ENCODE results near the gene B3GNT8. TPM values are rescaled to one million over a fixed set of nuclear protein-coding genes. Genes with fewer than 3 reads are reported as not detected.
A peak's percentile ranks its signal among the peaks of the same experiment; 100 is the strongest.

B3GNT8 gene
- total and polyA plus RNA-seq, 10 donors, result 1.8 to 30.3 (median 10.3) TPM

- 22 to 71% (median 31%) methylated on average over 4 of the region's 4 CpGs for WGBS, 5 donors
- Histone ChIP-seq H3K4me3 (no peak overlapping the region), H3K9me3 (no peaks in the 10 kb centered on the region), H3K36me3 (peaks cover 0 to 40% (median 13%) of the 10 kb centered on the region in 6 donors), H3K27me3 (replicated peaks in 1 of 7) (no peaks in the 10 kb centered on the region), H3K4me1 (peaks cover 4 to 92% (median 40%) of the 10 kb centered on the region in 6 donors), H3K27ac (peak overlapping the region in 6 of 8 donors; percentile 21 to 88 (median 69))
- intact Hi-C loops (cut with DNase I; ENCODE audit: low total_unique reads), result no loop called here
- DNase-seq, result no peak
- no peak for TF ChIP-seq POLR2A (IDR thresholded peaks at IDR 0.05)
- TF ChIP-seq CTCF (IDR thresholded peaks at IDR 0.05 in 8 of 11, conservative IDR thresholded peaks at IDR 0.05 in 3 of 11), result peak in 1 of 11 experiments; percentile 25
These were observed 19.9 kb downstream of the B3GNT8 start for GRCh38 chr19:41407271-41407670.

GRCh38 chr19:41405776-41406175, 21.4 kb downstream of the B3GNT8 start:
- DNase-seq, result no peak
- no peak overlapping the region for H3K4me3 ChIP-seq
- peak in 1 of 3 donors; percentile 33 for TF ChIP-seq POLR2AphosphoS5 (IDR thresholded peaks at IDR 0.05)
- TF ChIP-seq CTCF (IDR thresholded peaks at IDR 0.05 in 8 of 11, conservative IDR thresholded peaks at IDR 0.05 in 3 of 11), result no peak
- intact Hi-C loops (cut with DNase I; ENCODE audit: low total_unique reads), result no loop called here
- peaks cover 0 to 39% (median 3%) of the 10 kb centered on the region in 6 donors for H3K36me3 ChIP-seq
- no peaks in the 10 kb centered on the region for H3K9me3 ChIP-seq
- H3K4me1 ChIP-seq, result peaks cover 4 to 87% (median 41%) of the 10 kb centered on the region in 6 donors
- H3K27me3 ChIP-seq (replicated peaks in 1 of 7), result no peaks in the 10 kb centered on the region
- whole genome bisulfite sequencing, 5 donors, result 54 to 79% (median 77%) methylated on average over 5 to 6 of the region's 6 CpGs
- H3K27ac ChIP-seq, result peak overlapping the region in 3 of 8 donors; percentile 39 to 88 (median 62)

GRCh38 chr19:41403181-41403970, 23.8 kb downstream of the B3GNT8 start:
- no peaks in the 10 kb centered on the region for H3K27me3 ChIP-seq (replicated peaks in 1 of 7)
- H3K9me3 ChIP-seq, result no peaks in the 10 kb centered on the region
- 60 to 67% (median 64%) methylated on average over 12 of the region's 12 CpGs for WGBS, 5 donors
- TF ChIP-seq CTCF (IDR thresholded peaks at IDR 0.05 in 8 of 11, conservative IDR thresholded peaks at IDR 0.05 in 3 of 11), result no peak
- TF ChIP-seq POLR2AphosphoS5 (IDR thresholded peaks at IDR 0.05), result no peak
- TF ChIP-seq POLR2A (IDR thresholded peaks at IDR 0.05), result no peak
- peaks cover 9 to 85% (median 37%) of the 10 kb centered on the region in 6 donors for H3K4me1 ChIP-seq
- peaks cover 0 to 34% (median 2%) of the 10 kb centered on the region in 6 donors for H3K36me3 ChIP-seq
- H3K4me3 ChIP-seq, result no peak overlapping the region
- no peak overlapping the region for H3K27ac ChIP-seq
- no peak for DNase-seq
- intact Hi-C loops (cut with DNase I; ENCODE audit: low total_unique reads), result no loop called here

GRCh38 chr19:41402010-41402409, 25.2 kb downstream of the B3GNT8 start:
- intact Hi-C loops (cut with DNase I; ENCODE audit: low total_unique reads), result no loop called here
- H3K9me3 ChIP-seq, result no peaks in the 10 kb centered on the region
- DNase-seq, result no peak
- no peak overlapping the region for H3K27ac ChIP-seq
- no peak for TF ChIP-seq POLR2AphosphoS5 (IDR thresholded peaks at IDR 0.05)
- TF ChIP-seq CTCF (IDR thresholded peaks at IDR 0.05 in 8 of 11, conservative IDR thresholded peaks at IDR 0.05 in 3 of 11), result no peak
- no peak for TF ChIP-seq POLR2A (IDR thresholded peaks at IDR 0.05)
- H3K4me3 ChIP-seq, result no peak overlapping the region
- H3K4me1 ChIP-seq, result peaks cover 12 to 79% (median 39%) of the 10 kb centered on the region in 6 donors
- WGBS, 5 donors, result 79 to 88% (median 80%) methylated on average over 3 of the region's 3 CpGs
- H3K36me3 ChIP-seq, result peaks cover 0 to 34% (median 2%) of the 10 kb centered on the region in 6 donors
- no peaks in the 10 kb centered on the region for H3K27me3 ChIP-seq (replicated peaks in 1 of 7)
